Caco-2 (cell line): ENCODE data around the gene ADCY5. TPM values are rescaled to one million over a fixed set of nuclear protein-coding genes. Genes with fewer than 3 reads are reported as not detected.

Source experiments
- BruUV-seq: library from RNA; stranded (reverse); fragments of 400-500 nt; replicated peaks from 2 replicates; lab custom pipeline; 2021; lab: Mats Ljungman, UMichigan
- CTCF ChIA-PET: fragments of 300-600 bp; sonication (Branson Sonifier 250); formaldehyde crosslinking; loops from one replicate; lab custom pipeline; 2022; ENCODE audit warnings: antibody characterized with exemption; lab: Charles Lee
- POLR2A ChIA-PET: fragments of 300-600 bp; sonication (Branson Sonifier 250); formaldehyde crosslinking; loops from one replicate; lab custom pipeline; 2022; ENCODE audit warnings: antibody characterized with exemption; lab: Charles Lee
- DNase-seq, 2 experiments: peaks; one replicate each; pipeline versions ENCODE4 v3.0.0 to v3.0.0-alpha.2; 2020 to 2022
- H3K27me3 ChIP-seq: replicated peaks from 2 replicates; pipeline ENCODE4 v1.6.0; 2011; ENCODE audit warnings: low read length; ENCODE audit not compliant: control insufficient read depth, insufficient read depth
- H3K36me3 ChIP-seq: 2 replicates; pipeline ENCODE4 v1.5.1; 2011; ENCODE audit warnings: low read length; ENCODE audit not compliant: control insufficient read depth, insufficient read depth
- H3K4me1 ChIP-seq: fragments of 250-450 bp; sonication (Bioruptor Pico); 2 replicates; pipeline ENCODE4 v1.5.1; 2020; ENCODE audit warnings: mild to moderate bottlenecking
- H3K4me3 ChIP-seq: 2 replicates; pipeline ENCODE4 v1.5.1; 2011; ENCODE audit warnings: low read depth, mild to moderate bottlenecking, control low read depth, low read length
- H3K9me3 ChIP-seq: fragments of 250-450 bp; sonication (Bioruptor Pico); 2 replicates; pipeline ENCODE4 v1.5.1; 2020; ENCODE audit warnings: mild to moderate bottlenecking, moderate library complexity
- H3K27ac Mint-ChIP-seq: one replicate; pipeline ENCODE4 v1.8.0; 2022; ENCODE audit warnings: mixed read lengths; ENCODE audit not compliant: unreplicated experiment
- H3K27me3 Mint-ChIP-seq: one replicate; pipeline ENCODE4 v1.8.0; 2022; ENCODE audit warnings: mixed read lengths; ENCODE audit not compliant: insufficient read depth, unreplicated experiment
- H3K36me3 Mint-ChIP-seq: one replicate; pipeline ENCODE4 v1.8.0; 2022; ENCODE audit warnings: mild to moderate bottlenecking, mixed read lengths; ENCODE audit not compliant: insufficient read depth, unreplicated experiment
- H3K4me1 Mint-ChIP-seq: one replicate; pipeline ENCODE4 v1.8.0; 2022; ENCODE audit warnings: low read depth, mixed read lengths; ENCODE audit not compliant: unreplicated experiment
- H3K4me3 Mint-ChIP-seq: one replicate; pipeline ENCODE4 v1.8.0; 2022; ENCODE audit warnings: mild to moderate bottlenecking, moderate library complexity, mixed read lengths; ENCODE audit not compliant: unreplicated experiment
- H3K9me3 Mint-ChIP-seq: one replicate; pipeline ENCODE4 v1.8.0; 2022; ENCODE audit warnings: mixed read lengths; ENCODE audit not compliant: unreplicated experiment
- CTCF ChIP-seq, 2 experiments: fragments of 200-600 bp in 1 of 2; IDR thresholded peaks; 1 replicate in 1 of 2; 2 replicates in 1 of 2; pipeline versions ENCODE4 v1.5.1 to v1.8.0; 2011 to 2022; ENCODE audit warnings: antibody characterized with exemption in 1 of 2, control low read depth in 1 of 2, inconsistent platforms in 1 of 2, low read depth in 1 of 2, low read length in 1 of 2, mild to moderate bottlenecking in 1 of 2, moderate library complexity in 1 of 2; ENCODE audit not compliant: insufficient read depth in 1 of 2, severe bottlenecking in 1 of 2, unreplicated experiment in 1 of 2
- intact Hi-C: fragments of 100-400 bp; cut with micrococcal nuclease; formaldehyde crosslinking; loops from one replicate; pipeline ENCODE4 v1.10.0; 2022; ENCODE audit not compliant: unreplicated experiment
- total RNA-seq: library from RNA; stranded (reverse); gene quantifications from 2 replicates; pipeline ENCODE4 v1.2.3, GENCODE V29; 2022

The ADCY5 gene
- total RNA-seq, 1 experiment from 2014 or later: 0.91 TPM

- no peaks in the 10 kb centered on the region for H3K36me3 Mint-ChIP-seq
These were observed 149.3 kb downstream of the ADCY5 start for GRCh38 chr3:123299581-123299980.

GRCh38 chr3:123298903-123299302, 150.0 kb downstream of the ADCY5 start:
- Histone ChIP-seq H3K36me3 (no peaks in the 10 kb centered on the region), H3K27me3 (no peaks in the 10 kb centered on the region), H3K9me3 (no peaks in the 10 kb centered on the region), H3K4me1 (no peaks in the 10 kb centered on the region), H3K4me3 (no peak overlapping the region)
- peaks cover 14% of the 10 kb centered on the region for H3K27me3 Mint-ChIP-seq
- ChIA-PET POLR2A (no interaction called here), CTCF (no interaction called here)
- H3K9me3 Mint-ChIP-seq: no peaks in the 10 kb centered on the region
- intact Hi-C loops: no loop called here
- H3K27ac Mint-ChIP-seq: no peak overlapping the region
- DNase-seq: no peak
- no TSS peak for BruUV-seq
- H3K36me3 Mint-ChIP-seq: no peaks in the 10 kb centered on the region
- no peak for TF ChIP-seq CTCF (IDR thresholded peaks at IDR 0.05; ENCODE audit: insufficient read depth in 1 of 2, low read depth in 1 of 2, low read length in 1 of 2, severe bottlenecking in 1 of 2, unreplicated experiment in 1 of 2)
- no peak overlapping the region for H3K4me3 Mint-ChIP-seq
- H3K4me1 Mint-ChIP-seq: no peaks in the 10 kb centered on the region

More at GRCh38 chr3:123299581-123299980, 149.3 kb downstream of the ADCY5 start:
- no peak for TF ChIP-seq CTCF (IDR thresholded peaks at IDR 0.05; ENCODE audit: insufficient read depth in 1 of 2, low read depth in 1 of 2, low read length in 1 of 2, severe bottlenecking in 1 of 2, unreplicated experiment in 1 of 2)
- no peak overlapping the region for H3K27ac Mint-ChIP-seq
- no peak overlapping the region for H3K4me3 ChIP-seq
- BruUV-seq: no TSS peak
- peaks cover 8% of the 10 kb centered on the region for H3K27me3 Mint-ChIP-seq
- H3K4me1 ChIP-seq: no peaks in the 10 kb centered on the region
- ChIA-PET POLR2A (no interaction called here), CTCF (no interaction called here)
- H3K36me3 ChIP-seq: no peaks in the 10 kb centered on the region
- intact Hi-C loops: no loop called here
- no peaks in the 10 kb centered on the region for H3K27me3 ChIP-seq
- no peak overlapping the region for H3K4me3 Mint-ChIP-seq
- H3K9me3 Mint-ChIP-seq: no peaks in the 10 kb centered on the region
- H3K4me1 Mint-ChIP-seq: no peaks in the 10 kb centered on the region
- no peak for DNase-seq
- no peaks in the 10 kb centered on the region for H3K9me3 ChIP-seq

- Mint-ChIP-seq H3K27me3 (peaks cover 19% of the 10 kb centered on the region), H3K4me1 (no peaks in the 10 kb centered on the region), H3K36me3 (no peaks in the 10 kb centered on the region), H3K9me3 (no peaks in the 10 kb centered on the region), H3K27ac (no peak overlapping the region), H3K4me3 (no peak overlapping the region)
- DNase-seq: no peak
- intact Hi-C loops: no loop called here
- no peaks in the 10 kb centered on the region for H3K36me3 ChIP-seq
- no peak for TF ChIP-seq CTCF (IDR thresholded peaks at IDR 0.05; ENCODE audit: insufficient read depth in 1 of 2, low read depth in 1 of 2, low read length in 1 of 2, severe bottlenecking in 1 of 2, unreplicated experiment in 1 of 2)
- no TSS peak for BruUV-seq
- H3K9me3 ChIP-seq: no peaks in the 10 kb centered on the region
- no peaks in the 10 kb centered on the region for H3K4me1 ChIP-seq
- ChIA-PET POLR2A (no interaction called here), CTCF (no interaction called here)
- no peaks in the 10 kb centered on the region for H3K27me3 ChIP-seq
- no peak overlapping the region for H3K4me3 ChIP-seq
These were observed 151.3 kb downstream of the ADCY5 start for GRCh38 chr3:123297627-123297899.
